Measurements from ENCODE around the gene LARP6.

LARP6 gene

GRCh38 chr15:70880781-70881180 is 26.8 kb upstream of the LARP6 start:
- Histone ChIP-seq H3K27ac (no peak overlapping the region), H3K4me1 (ENCODE audit: control insufficient read depth in 1 of 2, insufficient read depth in 1 of 2, low read depth in 1 of 2, low read length in 1 of 2) (no peaks in the 10 kb centered on the region), H3K36me3 (no peaks in the 10 kb centered on the region), H3K9me3 (no peaks in the 10 kb centered on the region), H3K4me3 (ENCODE audit: low read depth in 1 of 2, low read length in 1 of 2) (no peak overlapping the region), H3K27me3 (peaks cover 14% of the 10 kb centered on the region)
- TF ChIP-seq, protein P1, sequence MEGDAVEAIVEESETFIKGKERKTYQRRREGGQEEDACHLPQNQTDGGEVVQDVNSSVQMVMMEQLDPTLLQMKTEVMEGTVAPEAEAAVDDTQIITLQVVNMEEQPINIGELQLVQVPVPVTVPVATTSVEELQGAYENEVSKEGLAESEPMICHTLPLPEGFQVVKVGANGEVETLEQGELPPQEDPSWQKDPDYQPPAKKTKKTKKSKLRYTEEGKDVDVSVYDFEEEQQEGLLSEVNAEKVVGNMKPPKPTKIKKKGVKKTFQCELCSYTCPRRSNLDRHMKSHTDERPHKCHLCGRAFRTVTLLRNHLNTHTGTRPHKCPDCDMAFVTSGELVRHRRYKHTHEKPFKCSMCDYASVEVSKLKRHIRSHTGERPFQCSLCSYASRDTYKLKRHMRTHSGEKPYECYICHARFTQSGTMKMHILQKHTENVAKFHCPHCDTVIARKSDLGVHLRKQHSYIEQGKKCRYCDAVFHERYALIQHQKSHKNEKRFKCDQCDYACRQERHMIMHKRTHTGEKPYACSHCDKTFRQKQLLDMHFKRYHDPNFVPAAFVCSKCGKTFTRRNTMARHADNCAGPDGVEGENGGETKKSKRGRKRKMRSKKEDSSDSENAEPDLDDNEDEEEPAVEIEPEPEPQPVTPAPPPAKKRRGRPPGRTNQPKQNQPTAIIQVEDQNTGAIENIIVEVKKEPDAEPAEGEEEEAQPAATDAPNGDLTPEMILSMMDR (IDR thresholded peaks at IDR 0.05), result no peak

DNA sequence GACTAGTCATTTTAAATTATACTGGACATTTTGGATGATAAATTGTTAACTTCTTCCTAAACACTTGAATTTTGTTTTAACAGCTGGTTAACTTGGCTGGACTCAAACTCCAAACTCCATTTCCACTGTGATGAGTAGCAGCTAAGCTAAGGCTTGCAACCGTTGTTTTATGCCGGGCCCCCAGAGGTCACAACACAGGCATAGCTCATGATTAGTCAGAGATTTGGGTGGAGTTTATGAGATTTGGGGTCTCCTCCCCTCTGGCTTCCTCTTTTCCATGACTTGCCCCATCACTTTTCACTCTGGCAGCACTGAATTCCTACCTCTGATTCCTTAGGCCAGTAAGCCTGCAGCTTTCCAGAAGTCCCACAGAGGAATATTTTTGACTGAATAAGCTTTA is 25.4 kb upstream of the LARP6 start:
- TF ChIP-seq, protein P1 (IDR thresholded peaks at IDR 0.05), result no peak
- no peaks in the 10 kb centered on the region for H3K9me3 ChIP-seq
- no peaks in the 10 kb centered on the region for H3K36me3 ChIP-seq
- H3K27me3 ChIP-seq, result peaks cover 16% of the 10 kb centered on the region
- H3K4me3 ChIP-seq (ENCODE audit: low read depth in 1 of 2, low read length in 1 of 2), result no peak overlapping the region
- no peak overlapping the region for H3K27ac ChIP-seq
- H3K4me1 ChIP-seq (ENCODE audit: control insufficient read depth in 1 of 2, insufficient read depth in 1 of 2, low read depth in 1 of 2, low read length in 1 of 2), result no peaks in the 10 kb centered on the region

DNA sequence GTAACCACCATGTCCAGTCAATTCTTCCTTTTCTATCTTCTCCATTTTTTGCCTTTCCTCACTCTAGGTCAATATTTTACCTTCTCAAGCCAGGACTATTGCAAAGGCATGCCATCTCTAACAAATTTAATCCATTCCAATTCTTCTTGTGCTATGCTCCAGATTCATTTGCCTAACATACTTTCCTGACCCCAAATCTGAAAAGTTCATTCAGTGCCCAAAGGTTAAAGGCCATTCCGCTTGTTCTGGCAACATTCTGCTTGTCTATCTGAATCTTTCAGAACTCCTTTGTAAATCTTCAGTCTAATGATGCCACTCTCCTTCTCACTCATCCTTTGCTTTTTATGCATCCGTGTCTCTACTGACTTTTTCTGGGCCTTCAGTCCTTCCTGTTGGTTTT is 22.7 kb upstream of the LARP6 start:
- Histone ChIP-seq H3K27ac (no peak overlapping the region), H3K4me3 (ENCODE audit: low read depth in 1 of 2, low read length in 1 of 2) (no peak overlapping the region), H3K4me1 (ENCODE audit: control insufficient read depth in 1 of 2, insufficient read depth in 1 of 2, low read depth in 1 of 2, low read length in 1 of 2) (no peaks in the 10 kb centered on the region), H3K27me3 (peaks cover 29% of the 10 kb centered on the region), H3K36me3 (no peaks in the 10 kb centered on the region), H3K9me3 (no peaks in the 10 kb centered on the region)
- TF ChIP-seq, protein P1 (IDR thresholded peaks at IDR 0.05), result no peak

DNA sequence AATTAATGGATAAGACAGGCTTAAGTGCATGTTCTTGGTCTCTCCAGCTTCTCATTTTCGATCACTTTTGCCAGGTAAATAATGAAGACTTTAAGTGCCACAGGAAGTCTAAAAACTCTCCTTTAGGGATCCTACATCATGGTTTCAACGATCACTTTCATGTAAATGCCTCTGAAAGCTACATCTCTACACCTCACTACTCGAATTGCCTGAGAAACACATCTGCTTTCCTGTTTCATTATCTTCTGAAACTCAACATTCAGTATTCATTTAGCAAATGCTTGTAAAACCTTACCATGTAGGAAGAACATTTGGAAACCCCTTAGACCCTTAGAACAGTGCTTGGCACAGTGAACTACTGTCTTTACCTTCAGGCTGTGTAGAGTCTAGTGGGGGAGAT is 22.1 kb upstream of the LARP6 start:
- Histone ChIP-seq H3K27ac (no peak overlapping the region), H3K4me3 (ENCODE audit: low read depth in 1 of 2, low read length in 1 of 2) (no peak overlapping the region), H3K4me1 (ENCODE audit: control insufficient read depth in 1 of 2, insufficient read depth in 1 of 2, low read depth in 1 of 2, low read length in 1 of 2) (no peaks in the 10 kb centered on the region), H3K9me3 (no peaks in the 10 kb centered on the region), H3K36me3 (no peaks in the 10 kb centered on the region), H3K27me3 (peaks cover 29% of the 10 kb centered on the region)
- TF ChIP-seq, protein P1 (IDR thresholded peaks at IDR 0.05), result no peak

DNA sequence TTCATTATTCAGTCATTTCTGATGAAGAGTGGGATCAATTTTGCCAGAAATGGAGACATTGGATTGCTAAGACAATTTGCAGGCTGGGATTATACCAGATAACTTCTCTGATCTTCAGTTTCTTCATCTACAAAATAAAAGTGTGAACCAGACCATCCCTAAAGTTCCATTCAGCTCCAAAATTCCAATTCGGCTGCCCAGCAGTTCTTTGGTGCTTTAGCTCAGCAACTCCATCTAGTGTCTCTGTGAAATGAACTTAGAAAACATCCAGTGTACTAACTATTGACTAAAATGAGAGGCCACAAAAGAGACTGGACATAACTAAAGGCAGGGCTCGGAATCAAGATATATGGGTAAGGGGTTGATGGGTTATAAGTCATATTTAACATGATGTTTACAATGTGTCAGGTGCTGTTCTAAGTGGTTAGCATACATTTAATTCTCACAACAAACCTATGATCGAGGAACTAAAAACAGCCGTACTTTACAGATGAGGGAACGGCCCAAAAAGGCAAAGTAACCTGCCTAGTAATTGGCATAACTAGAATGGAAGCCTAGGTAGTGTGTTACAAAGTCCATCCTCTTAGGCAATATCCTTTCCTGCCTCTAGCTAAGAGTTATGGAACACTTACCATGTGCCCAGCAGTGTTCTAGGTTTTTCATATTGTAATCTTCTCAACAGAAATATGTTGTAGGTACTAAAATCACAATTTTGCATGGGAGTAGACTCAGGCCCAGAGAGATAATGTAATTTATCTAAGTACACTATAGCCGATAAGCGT is 21.2 kb upstream of the LARP6 start:
- Histone ChIP-seq H3K27me3 (peaks cover 29% of the 10 kb centered on the region), H3K27ac (no peak overlapping the region), H3K4me3 (ENCODE audit: low read depth in 1 of 2, low read length in 1 of 2) (no peak overlapping the region), H3K36me3 (no peaks in the 10 kb centered on the region), H3K4me1 (ENCODE audit: control insufficient read depth in 1 of 2, insufficient read depth in 1 of 2, low read depth in 1 of 2, low read length in 1 of 2) (no peaks in the 10 kb centered on the region), H3K9me3 (no peaks in the 10 kb centered on the region)
- TF ChIP-seq, protein P1 (IDR thresholded peaks at IDR 0.05), result no peak

All from neutrophil (primary cell).